GM21723 (cell line): Measurements from ENCODE around the gene GOLGA6D.
"Not testable (repeated sequence)": the region's sequence is repeated elsewhere in the genome, so short reads cannot be mapped to it uniquely, and the experiment has no call there.

Source experiments
- ATAC-seq: cut with Tn5 transposase; IDR thresholded peaks from one replicate; pipeline ENCODE4 v1.9.1; 2021; ENCODE audit warnings: mild to moderate bottlenecking, moderate library complexity; ENCODE audit not compliant: unreplicated experiment

The GOLGA6D gene

GRCh38 chr15:75328493-75329314 is 46.1 kb downstream of the GOLGA6D start:
- ATAC-seq = no peak

DNA sequence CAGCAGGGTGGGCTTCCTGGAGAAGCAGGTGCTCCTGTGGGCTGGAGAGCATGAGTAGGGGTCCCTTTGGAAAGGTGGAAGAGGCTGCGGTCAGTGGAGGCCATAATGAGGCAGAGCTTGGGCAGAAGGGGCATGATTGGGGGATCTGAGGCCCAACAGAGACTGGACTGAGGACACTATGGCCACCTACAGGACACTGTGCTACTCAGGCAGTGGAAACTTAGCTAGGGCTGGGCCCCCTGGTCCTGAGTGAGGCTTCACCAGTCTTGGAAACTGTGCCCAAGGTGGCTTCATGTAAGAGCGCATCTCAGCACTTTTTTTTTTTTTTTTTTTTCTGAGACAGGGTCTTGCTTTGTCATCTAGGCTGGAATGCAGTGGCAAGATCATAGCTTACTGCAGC is 46.9 kb downstream of the GOLGA6D start:
- ATAC-seq = no peak

- ATAC-seq = not testable (repeated sequence)
Measured at GRCh38 chr15:75332093-75332492, 49.5 kb downstream of the GOLGA6D start.

GRCh38 chr15:75333654-75334419 is 51.2 kb downstream of the GOLGA6D start:
- ATAC-seq = not testable (repeated sequence)

GRCh38 chr15:75335313-75335704 is 52.7 kb downstream of the GOLGA6D start:
- no peak for ATAC-seq

GRCh38 chr15:75335705-75336355 is 53.2 kb downstream of the GOLGA6D start, which contains the start of gene COMMD4:
COMMD4 (plus strand) TSS chr15:75336063; CDS start chr15:75336090, 27 bp downstream.
- ATAC-seq = peak; percentile 58

GRCh38 chr15:75338661-75339240 is 56.1 kb downstream of the GOLGA6D start:
- no peak for ATAC-seq

- no peak for ATAC-seq
Measured at GRCh38 chr15:75339531-75340240, 57.1 kb downstream of the GOLGA6D start.

DNA sequence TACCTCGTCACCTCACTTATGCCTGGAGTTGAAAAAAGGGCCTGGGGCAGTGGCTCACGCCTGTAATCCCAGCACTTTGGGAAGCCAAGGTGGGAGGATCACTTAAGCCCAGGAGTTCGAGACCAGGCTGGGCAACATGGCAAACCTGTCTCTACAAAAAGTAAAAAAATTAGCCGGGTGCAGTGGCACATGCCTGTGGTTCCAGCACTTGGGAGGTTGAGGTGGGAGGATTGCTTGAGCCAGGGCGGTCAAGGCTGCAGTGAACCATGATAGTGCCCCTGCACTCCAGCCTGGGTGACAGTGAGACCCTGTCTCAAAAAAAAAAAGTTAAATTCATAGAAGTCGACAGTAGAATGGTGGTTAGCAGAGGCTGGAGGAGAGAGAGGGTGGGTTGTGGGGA is 59.6 kb downstream of the GOLGA6D start:
- ATAC-seq = no peak

- ATAC-seq = not testable (repeated sequence)
Measured at GRCh38 chr15:75343953-75344352, 61.3 kb downstream of the GOLGA6D start.
